Activated B cell treated with CpG ODN at 0.5 μM for 24 hours (primary cell): Measurements from ENCODE around the gene ARHGAP29. TPM values are rescaled to one million over a fixed set of nuclear protein-coding genes. Genes with fewer than 3 reads are reported as not detected.

ENCODE experiments used
- ATAC-seq: fragments of 200-7000 bp; cut with Tn5 transposase; one replicate; pipeline ENCODE4 v1.10.0; 2021; ENCODE audit warnings: low read depth, mild to moderate bottlenecking, moderate library complexity
- CTCF ChIA-PET: fragments of 350-600 bp; sonication (Branson Sonifier 250); formaldehyde crosslinking; loops from one replicate; lab custom pipeline; 2021; ENCODE audit warnings: antibody characterized with exemption; lab: Charles Lee
- POLR2A ChIA-PET: fragments of 350-600 bp; sonication (Branson Sonifier 250); formaldehyde crosslinking; loops from one replicate; lab custom pipeline; 2021; ENCODE audit warnings: antibody characterized with exemption; lab: Charles Lee
- DNase-seq: peaks from one replicate; pipeline ENCODE4 v3.0.0; 2022
- H3K27ac Mint-ChIP-seq: one replicate; pipeline ENCODE4 v1.8.0; 2020; ENCODE audit warnings: mixed read lengths
- H3K27me3 Mint-ChIP-seq: one replicate; pipeline ENCODE4 v1.8.0; 2021; ENCODE audit warnings: mixed read lengths
- H3K36me3 Mint-ChIP-seq: one replicate; pipeline ENCODE4 v1.8.0; 2021; ENCODE audit warnings: low read depth, mixed read lengths
- H3K4me1 Mint-ChIP-seq: one replicate; pipeline ENCODE4 v1.8.0; 2021; ENCODE audit warnings: mixed read lengths
- H3K4me3 Mint-ChIP-seq: one replicate; pipeline ENCODE4 v1.8.0; 2020; ENCODE audit warnings: mild to moderate bottlenecking, mixed read lengths
- H3K9me3 Mint-ChIP-seq: one replicate; pipeline ENCODE4 v1.8.0; 2020; ENCODE audit warnings: mixed read lengths
- intact Hi-C: fragments of 100-400 bp; cut with micrococcal nuclease; formaldehyde crosslinking; loops from one replicate; pipeline ENCODE4 v1.15.1; 2024
- total RNA-seq: library from RNA; stranded (reverse); gene quantifications from 2 replicates; pipeline ENCODE4 v1.2.3, GENCODE V29; 2022
- TF ChIP-seq, protein P1 (sequence below): fragments of 200-600 bp; IDR thresholded peaks from one replicate; pipeline ENCODE4 v1.8.0; 2022; ENCODE audit warnings: antibody characterized with exemption, mild to moderate bottlenecking

ARHGAP29 gene
- total RNA-seq, 1 donor from 2014 or later: not detected

DNA sequence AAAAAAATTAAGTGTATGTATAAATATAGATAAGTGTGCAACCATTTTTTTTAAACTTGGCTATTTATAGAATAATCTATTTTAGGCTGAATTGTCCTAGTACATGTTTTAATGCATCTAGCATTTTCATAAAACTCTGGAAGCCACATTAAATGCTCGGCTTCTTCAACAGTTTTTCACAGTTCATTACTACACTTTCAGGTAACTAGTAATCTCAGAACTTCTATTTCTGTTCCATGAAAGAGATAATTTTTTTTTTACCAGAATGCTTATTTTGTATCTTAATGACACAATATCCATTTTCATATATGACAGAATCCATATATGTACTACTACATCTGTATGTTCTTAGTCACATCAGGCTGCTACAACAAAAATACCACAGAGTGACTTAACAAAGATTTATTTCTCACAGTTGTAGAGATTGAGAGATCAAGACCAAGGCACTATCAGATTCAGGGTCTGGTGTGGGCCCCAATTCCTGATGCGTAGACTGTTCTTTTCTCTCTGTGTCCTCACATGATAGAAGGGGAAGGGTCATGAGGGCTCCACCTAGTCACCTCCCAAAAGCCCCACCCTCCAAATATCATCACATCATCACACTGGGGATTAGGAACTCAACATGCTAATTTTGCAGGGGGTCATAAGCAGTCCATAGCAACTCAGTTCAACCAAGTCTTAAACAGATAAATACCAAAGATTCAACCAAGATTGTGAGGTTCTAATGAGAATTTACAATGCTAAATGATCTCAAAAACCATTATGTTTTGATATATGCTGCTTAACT, 43.1 kb downstream of the ARHGAP29 start:
- no peak for DNase-seq
- no peaks in the 10 kb centered on the region for H3K36me3 Mint-ChIP-seq
- H3K27ac Mint-ChIP-seq: no peak overlapping the region
- POLR2A ChIA-PET: no interaction called here
- no peak for ATAC-seq
- TF ChIP-seq, protein P1, sequence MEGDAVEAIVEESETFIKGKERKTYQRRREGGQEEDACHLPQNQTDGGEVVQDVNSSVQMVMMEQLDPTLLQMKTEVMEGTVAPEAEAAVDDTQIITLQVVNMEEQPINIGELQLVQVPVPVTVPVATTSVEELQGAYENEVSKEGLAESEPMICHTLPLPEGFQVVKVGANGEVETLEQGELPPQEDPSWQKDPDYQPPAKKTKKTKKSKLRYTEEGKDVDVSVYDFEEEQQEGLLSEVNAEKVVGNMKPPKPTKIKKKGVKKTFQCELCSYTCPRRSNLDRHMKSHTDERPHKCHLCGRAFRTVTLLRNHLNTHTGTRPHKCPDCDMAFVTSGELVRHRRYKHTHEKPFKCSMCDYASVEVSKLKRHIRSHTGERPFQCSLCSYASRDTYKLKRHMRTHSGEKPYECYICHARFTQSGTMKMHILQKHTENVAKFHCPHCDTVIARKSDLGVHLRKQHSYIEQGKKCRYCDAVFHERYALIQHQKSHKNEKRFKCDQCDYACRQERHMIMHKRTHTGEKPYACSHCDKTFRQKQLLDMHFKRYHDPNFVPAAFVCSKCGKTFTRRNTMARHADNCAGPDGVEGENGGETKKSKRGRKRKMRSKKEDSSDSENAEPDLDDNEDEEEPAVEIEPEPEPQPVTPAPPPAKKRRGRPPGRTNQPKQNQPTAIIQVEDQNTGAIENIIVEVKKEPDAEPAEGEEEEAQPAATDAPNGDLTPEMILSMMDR: no peak
- no peaks in the 10 kb centered on the region for H3K9me3 Mint-ChIP-seq
- no peak overlapping the region for H3K4me3 Mint-ChIP-seq
- CTCF ChIA-PET: no interaction called here
- intact Hi-C loops: no loop called here
- H3K4me1 Mint-ChIP-seq: no peaks in the 10 kb centered on the region
- peaks cover 5% of the 10 kb centered on the region for H3K27me3 Mint-ChIP-seq

DNA sequence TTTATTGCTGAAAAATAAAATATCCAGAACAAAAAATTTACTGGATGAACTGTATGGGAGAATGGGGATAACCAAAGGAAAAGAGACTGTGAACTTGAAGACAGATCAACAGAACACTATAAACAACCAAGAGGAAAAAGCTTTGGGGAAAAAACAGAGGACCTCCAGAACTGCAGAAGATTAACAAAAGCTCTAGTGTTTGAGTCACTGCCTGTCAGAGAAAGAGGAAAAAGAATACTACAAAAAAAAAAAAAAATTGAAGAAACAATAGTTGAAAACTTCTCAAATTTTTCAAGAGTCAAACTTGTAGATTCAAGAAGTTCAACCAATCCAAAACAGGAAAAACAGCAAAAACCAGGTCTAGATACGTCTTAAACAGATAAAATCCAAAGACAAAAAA, 44.3 kb downstream of the ARHGAP29 start:
- intact Hi-C loops: no loop called here
- no peak overlapping the region for H3K4me3 Mint-ChIP-seq
- H3K4me1 Mint-ChIP-seq: no peaks in the 10 kb centered on the region
- no peaks in the 10 kb centered on the region for H3K36me3 Mint-ChIP-seq
- POLR2A ChIA-PET: no interaction called here
- no peak for DNase-seq
- no peaks in the 10 kb centered on the region for H3K9me3 Mint-ChIP-seq
- CTCF ChIA-PET: no interaction called here
- no peak overlapping the region for H3K27ac Mint-ChIP-seq
- ATAC-seq: no peak
- TF ChIP-seq, protein P1: no peak
- peaks cover 7% of the 10 kb centered on the region for H3K27me3 Mint-ChIP-seq

DNA sequence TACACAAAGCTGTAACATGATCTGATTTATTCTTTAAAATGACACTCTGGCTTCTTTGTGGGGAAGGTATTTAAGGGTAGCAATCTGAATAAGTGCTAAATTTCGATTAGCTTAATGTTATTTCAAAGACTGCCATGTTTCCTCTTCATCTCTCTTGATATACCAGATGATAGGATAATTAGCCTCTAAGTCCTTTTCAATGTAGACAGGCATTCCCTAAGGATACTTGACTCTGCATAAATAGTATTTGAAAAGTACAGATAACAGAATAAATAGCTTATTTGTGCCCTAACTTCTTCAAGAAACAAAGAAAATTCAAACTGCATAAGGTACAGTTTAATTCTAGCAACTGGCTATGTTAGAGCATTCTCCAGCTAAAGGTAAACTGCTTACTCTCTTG, 46.2 kb downstream of the ARHGAP29 start:
- Mint-ChIP-seq H3K27ac (no peak overlapping the region), H3K4me3 (no peak overlapping the region), H3K4me1 (no peaks in the 10 kb centered on the region), H3K9me3 (no peaks in the 10 kb centered on the region), H3K36me3 (no peaks in the 10 kb centered on the region), H3K27me3 (peaks cover 7% of the 10 kb centered on the region)
- POLR2A ChIA-PET: no interaction called here
- DNase-seq (no peak), ATAC-seq (no peak)
- CTCF ChIA-PET: no interaction called here
- TF ChIP-seq, protein P1: no peak
- intact Hi-C loops: no loop called here

DNA sequence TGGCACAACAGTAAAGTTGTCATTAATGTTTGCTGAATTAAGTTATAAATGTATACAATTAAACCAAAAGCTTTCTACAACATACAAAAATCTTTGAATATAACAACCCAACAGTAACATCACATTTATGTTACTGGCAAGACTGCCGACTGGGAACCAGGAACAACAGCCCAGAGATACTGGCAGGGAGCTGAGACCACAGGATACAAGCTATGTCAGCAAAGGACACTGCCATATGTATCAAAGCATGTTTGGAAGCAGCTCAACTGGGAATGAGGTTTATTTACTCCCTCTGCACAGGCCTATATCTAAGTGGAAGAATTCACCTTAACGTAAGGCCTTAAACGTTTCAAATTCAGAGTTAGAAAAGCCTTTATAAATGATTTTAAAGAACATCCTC, 50.4 kb downstream of the ARHGAP29 start:
- Mint-ChIP-seq H3K4me3 (no peak overlapping the region), H3K27me3 (peaks cover 7% of the 10 kb centered on the region), H3K27ac (no peak overlapping the region), H3K9me3 (no peaks in the 10 kb centered on the region), H3K4me1 (no peaks in the 10 kb centered on the region), H3K36me3 (no peaks in the 10 kb centered on the region)
- TF ChIP-seq, protein P1: no peak
- CTCF ChIA-PET: no interaction called here
- intact Hi-C loops: no loop called here
- no peak for DNase-seq
- POLR2A ChIA-PET: no interaction called here
- ATAC-seq: no peak

DNA sequence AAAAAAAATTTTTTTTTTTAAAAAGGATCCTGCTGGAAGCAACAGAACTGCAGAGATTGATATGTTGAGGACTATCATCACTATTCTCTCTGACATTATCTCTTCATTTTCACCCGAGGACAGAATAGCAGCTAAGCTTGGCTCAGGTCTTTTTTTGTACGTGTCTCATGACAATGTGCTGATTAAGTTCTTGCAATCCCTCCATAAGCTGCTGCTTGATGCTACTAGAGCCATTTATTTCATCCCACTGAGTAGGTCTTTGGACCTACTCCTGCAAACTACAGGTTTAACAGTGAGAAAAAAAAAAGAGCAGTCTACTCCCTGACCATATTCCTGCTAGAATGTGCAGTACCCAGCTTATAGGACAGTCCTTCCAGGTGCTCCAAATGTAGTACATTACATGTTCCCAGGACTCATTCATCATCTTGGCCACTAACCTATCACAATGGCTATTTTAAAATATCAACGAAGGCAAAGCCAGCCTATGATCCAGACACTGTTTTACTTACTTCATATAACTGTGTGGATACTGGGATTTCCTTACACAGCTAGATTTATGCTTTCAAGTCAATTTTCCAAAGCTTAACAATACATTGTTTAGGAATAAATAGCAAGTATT, 54.1 kb downstream of the ARHGAP29 start:
- no peak overlapping the region for H3K4me3 Mint-ChIP-seq
- TF ChIP-seq, protein P1: no peak
- H3K4me1 Mint-ChIP-seq: no peaks in the 10 kb centered on the region
- ChIA-PET CTCF (no interaction called here), POLR2A (no interaction called here)
- intact Hi-C loops: no loop called here
- DNase-seq: no peak
- no peaks in the 10 kb centered on the region for H3K36me3 Mint-ChIP-seq
- ATAC-seq: no peak
- no peaks in the 10 kb centered on the region for H3K9me3 Mint-ChIP-seq
- H3K27me3 Mint-ChIP-seq: peaks cover 12% of the 10 kb centered on the region
- H3K27ac Mint-ChIP-seq: no peak overlapping the region
